Central memory CD8-positive, alpha-beta T cell (primary cell): ENCODE data around the gene PHLDA3.

Source experiments
- ATAC-seq: fragments of 150-1000 bp; cut with Tn5 transposase; replicated peaks from 2 replicates; pipeline ENCODE4 v1.10.0; 2022; ENCODE audit warnings: mild to moderate bottlenecking, moderate FRiP score, moderate number of reproducible peaks; ENCODE audit not compliant: poor library complexity, severe bottlenecking; ENCODE audit errors: extremely low read depth
- DNase-seq, 2 donors: peaks; one replicate each; pipeline ENCODE4 v3.0.0; 2021; ENCODE audit warnings: low spot score in 2 of 2
- H3K27ac Mint-ChIP-seq: one replicate; pipeline ENCODE4 v1.8.0; 2022; ENCODE audit warnings: low read depth, mild to moderate bottlenecking, moderate library complexity, mixed read lengths
- H3K27me3 Mint-ChIP-seq: one replicate; pipeline ENCODE4 v1.8.0; 2022; ENCODE audit warnings: mixed read lengths
- H3K36me3 Mint-ChIP-seq: one replicate; pipeline ENCODE4 v1.8.0; 2022; ENCODE audit warnings: mild to moderate bottlenecking, moderate library complexity, mixed read lengths; ENCODE audit not compliant: insufficient read depth
- H3K4me1 Mint-ChIP-seq: one replicate; pipeline ENCODE4 v1.8.0; 2022; ENCODE audit warnings: mixed read lengths
- H3K4me3 Mint-ChIP-seq: one replicate; pipeline ENCODE4 v1.8.0; 2022; ENCODE audit warnings: mild to moderate bottlenecking, moderate library complexity, mixed read lengths
- H3K9me3 Mint-ChIP-seq: one replicate; pipeline ENCODE4 v1.8.0; 2022; ENCODE audit warnings: mixed read lengths

The PHLDA3 gene

GRCh38 chr1:201461645-201462441 lies 7.1 kb downstream of the PHLDA3 start:
- Mint-ChIP-seq H3K27ac (no peak overlapping the region), H3K27me3 (peaks cover 52% of the 10 kb centered on the region), H3K36me3 (peaks cover 1% of the 10 kb centered on the region), H3K9me3 (no peaks in the 10 kb centered on the region), H3K4me3 (no peak overlapping the region), H3K4me1 (no peaks in the 10 kb centered on the region)
- DNase-seq (no peak), ATAC-seq (no peak)

DNA sequence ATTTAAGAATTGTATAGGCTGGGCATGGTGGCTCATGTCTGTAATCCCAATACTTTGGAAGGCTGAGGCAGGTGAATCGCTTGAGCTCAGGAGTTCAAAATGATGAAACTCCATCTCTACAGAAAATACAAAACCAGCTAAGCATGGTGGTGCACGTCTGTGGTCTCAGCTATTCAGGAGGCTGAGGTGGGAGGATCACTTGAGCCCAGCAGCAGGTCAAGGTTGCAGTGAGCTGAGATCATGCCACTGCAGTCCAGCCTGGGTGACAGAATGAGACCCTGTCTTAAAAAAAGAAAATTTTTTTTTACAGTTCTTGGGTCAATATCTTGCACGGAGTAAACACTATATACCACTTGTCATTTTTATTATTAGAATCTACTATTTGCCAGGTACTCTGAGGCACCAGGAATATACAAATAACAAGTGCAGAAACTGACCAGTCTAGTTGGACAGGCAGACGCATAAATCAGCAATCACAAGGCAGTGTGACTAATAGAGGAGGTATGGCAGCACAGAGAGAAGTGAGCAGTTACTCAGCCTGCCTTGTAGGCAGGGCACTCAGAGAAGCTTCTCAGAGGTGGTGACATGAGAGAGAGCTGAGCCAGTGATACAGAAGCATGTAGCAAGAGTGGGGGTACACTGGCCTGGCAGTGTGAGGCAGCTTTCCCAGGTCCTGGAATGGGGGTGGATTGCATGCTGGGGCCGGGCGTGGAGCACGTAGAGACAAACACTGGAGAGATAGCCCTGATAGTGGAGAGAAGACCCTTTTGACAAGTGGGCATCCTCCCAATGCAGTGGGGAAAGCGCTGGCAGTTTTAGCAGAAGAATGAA lies 8.0 kb downstream of the PHLDA3 start:
- no peak for ATAC-seq
- H3K27ac Mint-ChIP-seq = no peak overlapping the region
- H3K27me3 Mint-ChIP-seq = peaks cover 46% of the 10 kb centered on the region
- H3K36me3 Mint-ChIP-seq = no peaks in the 10 kb centered on the region
- H3K9me3 Mint-ChIP-seq = no peaks in the 10 kb centered on the region
- H3K4me3 Mint-ChIP-seq = no peak overlapping the region
- no peak for DNase-seq
- no peaks in the 10 kb centered on the region for H3K4me1 Mint-ChIP-seq

DNA sequence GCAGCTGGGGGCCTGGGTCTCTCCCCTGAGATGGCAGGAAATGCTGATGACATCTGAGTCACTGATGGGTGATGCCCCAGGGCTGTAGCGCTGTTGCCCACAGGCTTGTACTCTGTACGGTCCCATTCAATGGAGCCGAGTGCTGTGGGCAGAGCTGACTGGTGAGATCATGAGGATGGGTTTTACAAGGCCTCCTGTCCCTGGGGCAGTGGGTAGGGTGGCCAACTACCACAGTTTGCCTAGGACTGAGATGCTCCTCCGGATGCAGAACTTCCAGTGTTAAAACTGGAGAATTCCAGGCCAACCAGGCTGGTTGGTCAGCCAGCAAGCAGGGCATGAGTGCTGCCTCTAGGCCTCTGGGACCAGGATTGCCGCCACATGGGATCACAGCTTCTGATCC lies 9.2 kb downstream of the PHLDA3 start:
- H3K36me3 Mint-ChIP-seq = no peaks in the 10 kb centered on the region
- ATAC-seq (no peak), DNase-seq (no peak)
- no peak overlapping the region for H3K4me3 Mint-ChIP-seq
- no peaks in the 10 kb centered on the region for H3K9me3 Mint-ChIP-seq
- peaks cover 34% of the 10 kb centered on the region for H3K27me3 Mint-ChIP-seq
- no peaks in the 10 kb centered on the region for H3K4me1 Mint-ChIP-seq
- no peak overlapping the region for H3K27ac Mint-ChIP-seq

GRCh38 chr1:201459052-201459451 lies 9.9 kb downstream of the PHLDA3 start:
- Mint-ChIP-seq H3K27me3 (peaks cover 27% of the 10 kb centered on the region), H3K9me3 (no peaks in the 10 kb centered on the region), H3K36me3 (no peaks in the 10 kb centered on the region), H3K4me1 (no peaks in the 10 kb centered on the region), H3K27ac (no peak overlapping the region), H3K4me3 (no peak overlapping the region)
- ATAC-seq (no peak), DNase-seq (no peak)

DNA sequence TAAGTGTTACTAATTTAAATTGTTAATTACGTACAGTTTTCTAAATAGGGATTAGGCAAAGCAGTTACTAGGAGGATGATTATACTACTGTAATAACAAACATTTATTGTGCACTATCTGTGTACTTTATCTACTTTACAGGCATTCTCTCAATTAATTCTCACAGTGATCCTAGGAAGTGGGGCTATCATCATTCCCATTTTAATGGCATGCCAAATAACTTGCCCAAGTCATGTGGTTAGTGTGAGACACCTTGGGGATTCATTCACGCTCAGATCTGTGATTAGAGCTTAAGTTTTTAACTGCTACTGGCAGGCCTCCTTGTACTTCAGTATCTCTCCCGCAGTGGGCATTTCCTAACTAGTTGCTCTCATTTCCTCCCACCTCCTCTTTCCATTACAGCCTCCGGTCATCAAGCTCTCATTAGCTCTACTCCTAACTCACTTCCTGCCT lies 11.5 kb downstream of the PHLDA3 start:
- Mint-ChIP-seq H3K27me3 (peaks cover 21% of the 10 kb centered on the region), H3K9me3 (no peaks in the 10 kb centered on the region), H3K4me3 (no peak overlapping the region), H3K36me3 (no peaks in the 10 kb centered on the region), H3K4me1 (no peaks in the 10 kb centered on the region), H3K27ac (no peak overlapping the region)
- DNase-seq (no peak), ATAC-seq (no peak)

- Mint-ChIP-seq H3K36me3 (no peaks in the 10 kb centered on the region), H3K4me3 (no peak overlapping the region), H3K9me3 (no peaks in the 10 kb centered on the region), H3K4me1 (no peaks in the 10 kb centered on the region), H3K27me3 (peaks cover 27% of the 10 kb centered on the region), H3K27ac (no peak overlapping the region)
- DNase-seq = no peak
- no peak for ATAC-seq
Observed at GRCh38 chr1:201456499-201457309, 12.3 kb downstream of the PHLDA3 start.

GRCh38 chr1:201455098-201455497 lies 13.9 kb downstream of the PHLDA3 start:
- no peak overlapping the region for H3K4me3 Mint-ChIP-seq
- no peak for DNase-seq
- peaks cover 27% of the 10 kb centered on the region for H3K27me3 Mint-ChIP-seq
- H3K27ac Mint-ChIP-seq = no peak overlapping the region
- H3K4me1 Mint-ChIP-seq = no peaks in the 10 kb centered on the region
- ATAC-seq = no peak
- no peaks in the 10 kb centered on the region for H3K36me3 Mint-ChIP-seq
- H3K9me3 Mint-ChIP-seq = no peaks in the 10 kb centered on the region

DNA sequence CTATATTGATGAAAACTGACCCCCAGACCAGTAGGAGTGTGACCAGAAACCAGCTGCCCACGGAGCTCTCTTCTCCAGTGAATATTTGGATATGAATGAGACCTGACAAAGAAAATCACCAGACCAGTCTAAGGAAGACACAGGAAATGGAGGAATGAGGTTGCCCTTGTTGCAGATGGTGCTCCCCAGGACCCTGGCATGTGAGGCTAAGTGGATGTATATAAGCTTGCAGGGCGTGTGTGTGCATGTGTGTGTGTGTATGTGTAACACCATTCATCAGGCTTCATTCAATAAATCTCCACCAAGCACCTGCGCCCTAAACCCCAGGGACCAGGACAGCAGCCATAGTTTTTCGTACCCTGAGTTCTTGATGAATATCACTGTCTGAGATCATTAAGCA lies 14.4 kb downstream of the PHLDA3 start:
- Mint-ChIP-seq H3K4me3 (no peak overlapping the region), H3K9me3 (no peaks in the 10 kb centered on the region), H3K36me3 (no peaks in the 10 kb centered on the region), H3K27me3 (peaks cover 27% of the 10 kb centered on the region), H3K4me1 (no peaks in the 10 kb centered on the region), H3K27ac (no peak overlapping the region)
- DNase-seq = no peak
- no peak for ATAC-seq

DNA sequence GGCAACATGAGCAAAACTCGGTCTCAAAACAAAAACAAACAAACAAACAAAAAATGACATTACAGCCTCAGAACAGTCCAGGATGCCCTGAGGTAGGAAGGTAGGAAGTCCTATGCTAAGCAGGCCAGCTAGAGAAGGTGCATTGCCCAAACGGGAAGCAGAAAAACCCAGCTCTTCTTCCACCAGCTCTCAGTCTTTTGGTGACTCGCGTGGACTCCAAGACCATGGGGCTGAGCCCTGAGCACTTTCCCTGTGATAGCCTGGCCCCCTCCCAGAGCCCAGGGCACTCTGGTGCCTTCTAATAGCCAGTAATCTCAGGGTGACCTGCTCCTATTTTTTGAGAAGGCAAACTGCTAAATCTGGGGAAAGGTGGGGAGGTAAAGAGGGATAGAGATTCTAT lies 16.1 kb downstream of the PHLDA3 start:
- Mint-ChIP-seq H3K27ac (no peak overlapping the region), H3K9me3 (no peaks in the 10 kb centered on the region), H3K4me3 (no peak overlapping the region), H3K27me3 (peaks cover 31% of the 10 kb centered on the region), H3K36me3 (no peaks in the 10 kb centered on the region), H3K4me1 (peaks cover 4% of the 10 kb centered on the region)
- no peak for DNase-seq
- ATAC-seq = no peak

GRCh38 chr1:201450721-201451291 lies 18.2 kb downstream of the PHLDA3 start:
- H3K9me3 Mint-ChIP-seq = no peaks in the 10 kb centered on the region
- no peak overlapping the region for H3K4me3 Mint-ChIP-seq
- peaks cover 26% of the 10 kb centered on the region for H3K27me3 Mint-ChIP-seq
- H3K27ac Mint-ChIP-seq = no peak overlapping the region
- H3K4me1 Mint-ChIP-seq = peaks cover 6% of the 10 kb centered on the region
- DNase-seq = no peak
- no peak for ATAC-seq
- H3K36me3 Mint-ChIP-seq = no peaks in the 10 kb centered on the region

- H3K27me3 Mint-ChIP-seq = peaks cover 41% of the 10 kb centered on the region
- no peaks in the 10 kb centered on the region for H3K9me3 Mint-ChIP-seq
- no peak for ATAC-seq
- no peak for DNase-seq
- H3K4me1 Mint-ChIP-seq = peaks cover 6% of the 10 kb centered on the region
- no peak overlapping the region for H3K4me3 Mint-ChIP-seq
- no peak overlapping the region for H3K27ac Mint-ChIP-seq
- H3K36me3 Mint-ChIP-seq = no peaks in the 10 kb centered on the region
Observed at GRCh38 chr1:201448990-201449389, 20.0 kb downstream of the PHLDA3 start.
